ENCODE data around the gene JPH3. TPM values are rescaled to one million over a fixed set of nuclear protein-coding genes. Genes with fewer than 3 reads are reported as not detected.

Gene JPH3
- total RNA-seq, 1 experiment from 2014 or later = 39.0 TPM

DNA sequence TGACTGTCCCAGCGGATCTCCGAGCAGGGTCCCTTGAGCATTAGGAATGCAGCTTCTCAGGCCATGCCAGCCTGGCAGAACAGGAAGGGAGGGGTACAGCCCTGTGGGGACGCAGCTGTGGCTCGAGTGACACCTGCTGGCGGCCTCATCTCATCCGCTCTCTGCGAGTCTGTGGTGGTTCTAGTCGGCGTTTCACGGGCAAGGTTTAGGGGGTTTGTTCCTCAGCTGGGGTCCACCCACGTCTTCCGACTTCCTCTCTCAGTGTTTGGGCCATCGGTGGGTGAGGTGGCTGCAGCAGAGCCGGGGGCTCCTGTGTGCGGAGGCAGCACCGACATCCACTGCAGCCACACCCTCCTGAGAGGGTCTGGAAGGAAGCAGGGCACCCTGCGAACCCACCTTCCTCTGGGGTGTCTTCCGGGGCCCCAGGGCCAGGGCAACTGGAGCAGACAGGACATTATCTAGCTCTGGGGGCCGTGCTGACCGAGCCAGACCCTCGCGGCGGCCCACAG, 33.3 kb downstream of the JPH3 start (continued):
- TF ChIP-seq FOXP1 (CRISPR knock-in tag; IDR thresholded peaks at IDR 0.05; ENCODE audit: borderline replicate concordance) = 0 out of 2 replicates have a peak, but pooled peaks have one; percentile 28
- TF ChIP-seq, protein P1, sequence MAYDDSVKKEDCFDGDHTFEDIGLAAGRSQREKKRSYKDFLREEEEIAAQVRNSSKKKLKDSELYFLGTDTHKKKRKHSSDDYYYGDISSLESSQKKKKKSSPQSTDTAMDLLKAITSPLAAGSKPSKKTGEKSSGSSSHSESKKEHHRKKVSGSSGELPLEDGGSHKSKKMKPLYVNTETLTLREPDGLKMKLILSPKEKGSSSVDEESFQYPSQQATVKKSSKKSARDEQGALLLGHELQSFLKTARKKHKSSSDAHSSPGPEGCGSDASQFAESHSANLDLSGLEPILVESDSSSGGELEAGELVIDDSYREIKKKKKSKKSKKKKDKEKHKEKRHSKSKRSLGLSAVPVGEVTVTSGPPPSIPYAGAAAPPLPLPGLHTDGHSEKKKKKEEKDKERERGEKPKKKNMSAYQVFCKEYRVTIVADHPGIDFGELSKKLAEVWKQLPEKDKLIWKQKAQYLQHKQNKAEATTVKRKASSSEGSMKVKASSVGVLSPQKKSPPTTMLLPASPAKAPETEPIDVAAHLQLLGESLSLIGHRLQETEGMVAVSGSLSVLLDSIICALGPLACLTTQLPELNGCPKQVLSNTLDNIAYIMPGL (CRISPR knock-in tag; IDR thresholded peaks at IDR 0.05) = peak; percentile 56; the same call in 1 of the 2 replicates

DNA sequence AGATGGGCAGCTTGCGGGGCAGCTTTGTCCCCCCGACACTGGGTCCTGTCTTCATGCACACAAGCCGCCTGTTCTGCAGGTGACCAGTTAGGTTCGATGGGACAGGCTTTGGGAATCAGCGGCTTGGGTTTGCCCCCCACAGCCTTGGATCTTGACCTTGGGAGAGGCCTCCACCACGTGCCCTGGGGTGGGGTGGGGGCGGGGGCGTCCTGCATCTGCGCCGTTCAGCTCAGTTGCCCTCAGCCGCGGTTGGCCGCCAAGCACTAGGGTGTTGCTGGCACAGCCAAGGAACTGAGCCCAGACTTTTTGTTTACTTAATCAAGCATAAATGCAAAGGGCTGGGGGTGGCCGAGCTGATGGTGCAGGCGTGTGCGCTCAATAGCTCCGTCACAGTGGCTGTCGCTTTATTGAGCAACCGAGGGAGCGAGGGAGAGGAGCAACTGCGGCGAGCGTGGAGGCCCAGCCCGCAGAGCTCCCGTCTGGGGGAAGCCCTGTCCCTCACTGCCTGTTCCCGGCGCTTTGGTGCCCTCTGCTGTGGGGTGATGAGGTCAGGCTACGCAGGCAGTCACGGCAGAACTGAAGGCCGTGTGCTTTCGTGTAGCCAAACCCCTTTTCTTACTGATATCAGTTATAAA, 33.9 kb downstream of the JPH3 start:
- H3K9me3 Mint-ChIP-seq = peaks cover 4% of the 10 kb centered on the region
- H3K36me3 Mint-ChIP-seq = peaks cover 7% of the 10 kb centered on the region
- peak; percentile 88 for DNase-seq (ENCODE audit: low spot score)
- no peak overlapping the region for H3K27ac Mint-ChIP-seq
- ChIA-PET CTCF (interaction anchor here (0.5 to 4.4 kb wide), 54 partner anchors 8 to 842 kb away, joined by 3 to 235 read pairs (median 6); partner anchors contain the start of genes FBXO31, JPH3 and KLHDC4), POLR2A (interaction anchor here (0.6 to 1.4 kb wide), 4 partner anchors 10 to 63 kb away, joined by 3 read pairs; no protein-coding TSS in a partner anchor)
- H3K4me3 Mint-ChIP-seq = peak overlapping the region; percentile 43
- TF ChIP-seq ATF1 (CRISPR knock-in tag; IDR thresholded peaks at IDR 0.05) (no peak), JUN (CRISPR knock-in tag; IDR thresholded peaks at IDR 0.05) (no peak)
- TF ChIP-seq, protein P2, sequence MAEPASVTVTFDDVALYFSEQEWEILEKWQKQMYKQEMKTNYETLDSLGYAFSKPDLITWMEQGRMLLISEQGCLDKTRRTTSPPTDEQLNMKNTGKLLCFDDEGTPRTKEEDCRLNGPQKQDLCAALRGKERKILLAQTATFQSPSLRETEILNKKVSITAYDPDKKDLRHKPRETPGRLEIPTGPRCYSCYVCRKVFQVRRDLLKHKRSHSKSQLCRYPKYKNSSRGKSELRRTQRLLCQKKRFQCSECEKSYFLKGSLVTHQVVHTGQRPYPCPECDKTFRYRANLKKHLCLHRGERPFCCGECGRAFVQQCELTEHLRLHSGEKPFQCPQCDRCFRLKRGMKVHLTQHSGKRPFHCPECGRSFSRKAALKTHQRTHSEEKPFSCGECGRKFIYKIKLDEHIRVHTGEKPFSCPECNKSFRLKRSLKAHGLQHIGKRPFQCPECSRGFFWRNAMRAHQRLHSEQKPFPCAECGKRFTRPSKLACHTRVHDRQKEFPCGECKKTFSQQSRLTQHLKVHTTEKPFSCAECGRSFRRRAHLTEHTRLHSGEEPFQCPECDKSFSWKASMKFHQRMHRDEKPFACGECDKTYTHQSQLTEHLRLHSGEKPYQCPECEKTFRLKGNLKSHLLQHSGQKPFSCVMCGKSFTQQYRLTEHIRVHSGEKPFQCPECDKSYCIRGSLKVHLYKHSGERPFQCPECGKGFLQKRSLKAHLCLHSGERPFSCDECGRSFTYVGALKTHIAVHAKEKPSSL (CRISPR knock-in tag; conservative IDR thresholded peaks at IDR 0.05) = no peak
- TF ChIP-seq, protein P1 (CRISPR knock-in tag; IDR thresholded peaks at IDR 0.05) = peak; percentile 5; the same call in 1 of the 2 replicates
- TF ChIP-seq, protein P3, sequence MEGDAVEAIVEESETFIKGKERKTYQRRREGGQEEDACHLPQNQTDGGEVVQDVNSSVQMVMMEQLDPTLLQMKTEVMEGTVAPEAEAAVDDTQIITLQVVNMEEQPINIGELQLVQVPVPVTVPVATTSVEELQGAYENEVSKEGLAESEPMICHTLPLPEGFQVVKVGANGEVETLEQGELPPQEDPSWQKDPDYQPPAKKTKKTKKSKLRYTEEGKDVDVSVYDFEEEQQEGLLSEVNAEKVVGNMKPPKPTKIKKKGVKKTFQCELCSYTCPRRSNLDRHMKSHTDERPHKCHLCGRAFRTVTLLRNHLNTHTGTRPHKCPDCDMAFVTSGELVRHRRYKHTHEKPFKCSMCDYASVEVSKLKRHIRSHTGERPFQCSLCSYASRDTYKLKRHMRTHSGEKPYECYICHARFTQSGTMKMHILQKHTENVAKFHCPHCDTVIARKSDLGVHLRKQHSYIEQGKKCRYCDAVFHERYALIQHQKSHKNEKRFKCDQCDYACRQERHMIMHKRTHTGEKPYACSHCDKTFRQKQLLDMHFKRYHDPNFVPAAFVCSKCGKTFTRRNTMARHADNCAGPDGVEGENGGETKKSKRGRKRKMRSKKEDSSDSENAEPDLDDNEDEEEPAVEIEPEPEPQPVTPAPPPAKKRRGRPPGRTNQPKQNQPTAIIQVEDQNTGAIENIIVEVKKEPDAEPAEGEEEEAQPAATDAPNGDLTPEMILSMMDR (IDR thresholded peaks at IDR 0.05) = peak; percentile 35; the same call in 1 of the 2 replicates
- no peaks in the 10 kb centered on the region for H3K27me3 Mint-ChIP-seq (ENCODE audit: low read depth)
- peak; percentile 91 for ATAC-seq
- peaks cover 9% of the 10 kb centered on the region for H3K4me1 Mint-ChIP-seq

DNA sequence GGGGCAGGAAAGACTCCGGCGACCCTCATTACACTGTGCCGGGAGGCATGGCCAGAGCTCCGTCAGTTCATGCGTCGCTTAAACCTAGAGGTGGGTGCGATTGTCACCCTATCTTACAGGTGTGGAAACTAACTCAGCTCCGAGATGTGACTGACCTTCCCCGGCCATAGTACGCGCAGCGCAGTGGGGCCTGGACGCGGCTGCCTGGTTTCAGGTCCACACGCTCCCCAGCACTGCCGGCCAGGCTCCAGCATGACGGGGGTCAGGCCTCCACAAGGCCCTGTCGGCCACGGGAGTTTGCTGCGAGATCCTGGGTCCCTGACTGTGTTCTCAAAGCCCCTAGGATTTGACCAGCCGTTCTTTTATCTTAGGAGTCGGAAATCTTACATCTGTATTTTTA, 34.4 kb downstream of the JPH3 start:
- Mint-ChIP-seq H3K27ac (no peak overlapping the region), H3K4me3 (no peak overlapping the region), H3K4me1 (peaks cover 9% of the 10 kb centered on the region), H3K27me3 (ENCODE audit: low read depth) (no peaks in the 10 kb centered on the region), H3K9me3 (no peaks in the 10 kb centered on the region), H3K36me3 (peaks cover 1% of the 10 kb centered on the region; the same call in 1 of the 2 replicates)
- no peak for DNase-seq (ENCODE audit: low spot score)
- ChIA-PET POLR2A (interaction anchor here (1.3 kb wide), 1 partner anchor 35 kb away, joined by 3 read pairs; no protein-coding TSS in a partner anchor), CTCF (interaction anchor here (0.6 to 4.4 kb wide), 45 partner anchors 9 to 841 kb away, joined by 3 to 235 read pairs (median 9); partner anchors contain the start of genes FBXO31 and JPH3)
- peak; percentile 9; the same call in 1 of the 2 replicates for ATAC-seq
- TF ChIP-seq ZNF396 (CRISPR knock-in tag; IDR thresholded peaks at IDR 0.05; ENCODE audit: borderline replicate concordance) = no peak
- no peak for TF ChIP-seq TEAD4 (CRISPR knock-in tag; IDR thresholded peaks at IDR 0.05)
- no peak for TF ChIP-seq IRF2 (CRISPR knock-in tag; IDR thresholded peaks at IDR 0.05; ENCODE audit: borderline replicate concordance, low read depth)
- TF ChIP-seq GABPB1 (CRISPR knock-in tag; IDR thresholded peaks at IDR 0.05) = no peak
- TF ChIP-seq, protein P4, sequence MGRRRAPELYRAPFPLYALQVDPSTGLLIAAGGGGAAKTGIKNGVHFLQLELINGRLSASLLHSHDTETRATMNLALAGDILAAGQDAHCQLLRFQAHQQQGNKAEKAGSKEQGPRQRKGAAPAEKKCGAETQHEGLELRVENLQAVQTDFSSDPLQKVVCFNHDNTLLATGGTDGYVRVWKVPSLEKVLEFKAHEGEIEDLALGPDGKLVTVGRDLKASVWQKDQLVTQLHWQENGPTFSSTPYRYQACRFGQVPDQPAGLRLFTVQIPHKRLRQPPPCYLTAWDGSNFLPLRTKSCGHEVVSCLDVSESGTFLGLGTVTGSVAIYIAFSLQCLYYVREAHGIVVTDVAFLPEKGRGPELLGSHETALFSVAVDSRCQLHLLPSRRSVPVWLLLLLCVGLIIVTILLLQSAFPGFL (CRISPR knock-in tag; IDR thresholded peaks at IDR 0.05; ENCODE audit: borderline replicate concordance) = no peak
- no peak for TF ChIP-seq OVOL2 (CRISPR knock-in tag; IDR thresholded peaks at IDR 0.05; ENCODE audit: borderline replicate concordance)
- TF ChIP-seq, protein P5, sequence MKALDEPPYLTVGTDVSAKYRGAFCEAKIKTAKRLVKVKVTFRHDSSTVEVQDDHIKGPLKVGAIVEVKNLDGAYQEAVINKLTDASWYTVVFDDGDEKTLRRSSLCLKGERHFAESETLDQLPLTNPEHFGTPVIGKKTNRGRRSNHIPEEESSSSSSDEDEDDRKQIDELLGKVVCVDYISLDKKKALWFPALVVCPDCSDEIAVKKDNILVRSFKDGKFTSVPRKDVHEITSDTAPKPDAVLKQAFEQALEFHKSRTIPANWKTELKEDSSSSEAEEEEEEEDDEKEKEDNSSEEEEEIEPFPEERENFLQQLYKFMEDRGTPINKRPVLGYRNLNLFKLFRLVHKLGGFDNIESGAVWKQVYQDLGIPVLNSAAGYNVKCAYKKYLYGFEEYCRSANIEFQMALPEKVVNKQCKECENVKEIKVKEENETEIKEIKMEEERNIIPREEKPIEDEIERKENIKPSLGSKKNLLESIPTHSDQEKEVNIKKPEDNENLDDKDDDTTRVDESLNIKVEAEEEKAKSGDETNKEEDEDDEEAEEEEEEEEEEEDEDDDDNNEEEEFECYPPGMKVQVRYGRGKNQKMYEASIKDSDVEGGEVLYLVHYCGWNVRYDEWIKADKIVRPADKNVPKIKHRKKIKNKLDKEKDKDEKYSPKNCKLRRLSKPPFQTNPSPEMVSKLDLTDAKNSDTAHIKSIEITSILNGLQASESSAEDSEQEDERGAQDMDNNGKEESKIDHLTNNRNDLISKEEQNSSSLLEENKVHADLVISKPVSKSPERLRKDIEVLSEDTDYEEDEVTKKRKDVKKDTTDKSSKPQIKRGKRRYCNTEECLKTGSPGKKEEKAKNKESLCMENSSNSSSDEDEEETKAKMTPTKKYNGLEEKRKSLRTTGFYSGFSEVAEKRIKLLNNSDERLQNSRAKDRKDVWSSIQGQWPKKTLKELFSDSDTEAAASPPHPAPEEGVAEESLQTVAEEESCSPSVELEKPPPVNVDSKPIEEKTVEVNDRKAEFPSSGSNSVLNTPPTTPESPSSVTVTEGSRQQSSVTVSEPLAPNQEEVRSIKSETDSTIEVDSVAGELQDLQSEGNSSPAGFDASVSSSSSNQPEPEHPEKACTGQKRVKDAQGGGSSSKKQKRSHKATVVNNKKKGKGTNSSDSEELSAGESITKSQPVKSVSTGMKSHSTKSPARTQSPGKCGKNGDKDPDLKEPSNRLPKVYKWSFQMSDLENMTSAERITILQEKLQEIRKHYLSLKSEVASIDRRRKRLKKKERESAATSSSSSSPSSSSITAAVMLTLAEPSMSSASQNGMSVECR (CRISPR knock-in tag; IDR thresholded peaks at IDR 0.05; ENCODE audit: borderline replicate concordance) = no peak
- TF ChIP-seq, protein P6, sequence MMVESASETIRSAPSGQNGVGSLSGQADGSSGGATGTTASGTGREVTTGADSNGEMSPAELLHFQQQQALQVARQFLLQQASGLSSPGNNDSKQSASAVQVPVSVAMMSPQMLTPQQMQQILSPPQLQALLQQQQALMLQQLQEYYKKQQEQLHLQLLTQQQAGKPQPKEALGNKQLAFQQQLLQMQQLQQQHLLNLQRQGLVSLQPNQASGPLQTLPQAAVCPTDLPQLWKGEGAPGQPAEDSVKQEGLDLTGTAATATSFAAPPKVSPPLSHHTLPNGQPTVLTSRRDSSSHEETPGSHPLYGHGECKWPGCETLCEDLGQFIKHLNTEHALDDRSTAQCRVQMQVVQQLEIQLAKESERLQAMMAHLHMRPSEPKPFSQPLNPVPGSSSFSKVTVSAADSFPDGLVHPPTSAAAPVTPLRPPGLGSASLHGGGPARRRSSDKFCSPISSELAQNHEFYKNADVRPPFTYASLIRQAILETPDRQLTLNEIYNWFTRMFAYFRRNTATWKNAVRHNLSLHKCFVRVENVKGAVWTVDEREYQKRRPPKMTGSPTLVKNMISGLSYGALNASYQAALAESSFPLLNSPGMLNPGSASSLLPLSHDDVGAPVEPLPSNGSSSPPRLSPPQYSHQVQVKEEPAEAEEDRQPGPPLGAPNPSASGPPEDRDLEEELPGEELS (CRISPR knock-in tag; IDR thresholded peaks at IDR 0.05) = no peak
- no peak for TF ChIP-seq ZNF671 (CRISPR knock-in tag; IDR thresholded peaks at IDR 0.05)
